Measurements from ENCODE around the gene PTGR3.

- no peak for TF ChIP-seq CTCF (IDR thresholded peaks at IDR 0.05)
- no peak for TF ChIP-seq POLR2A (IDR thresholded peaks at IDR 0.05)
These were observed 24.9 kb downstream of the PTGR3 start for GRCh38 chr18:75183973-75184493.
